Heart left ventricle (tissue), 13 donors: ENCODE measurements around the gene PRR16.

ENCODE experiments used
- POLR2A ChIP-seq, 2 donors: fragments of 450-650 bp; IDR thresholded peaks; one replicate each; pipeline ENCODE4 v1.6.1; 2017; ENCODE audit warnings: antibody characterized with exemption in 2 of 2, mild to moderate bottlenecking in 2 of 2, moderate library complexity in 2 of 2
- TF ChIP-seq, protein P1 (sequence below), 12 donors: fragments of 200-600 bp; sonication (generic) in 4 of 12; IDR thresholded peaks; one replicate each; pipeline versions ENCODE4 v1.5.0 to v1.8.0; 2018 to 2022; ENCODE audit warnings: antibody characterized with exemption in 12 of 12, mild to moderate bottlenecking in 5 of 12
- donor health status: ischemic (EF 13 %, LVEDD 7.1; RV severe dilation, severe dysfunction).
- donor health status: DM: no; HTN: yes; CAD: no.
- donor health status: DM: no; HTN: no; CAD: no.
- donor health status: ischemic (EF 25% LVEDD 6.9; RV normal size, moderate dysfunction).
- donor health status: ischemic (EF 25% LVEDD 5.7; RV mildly dilated, moderate dysfunction).
- donor health status: ischemic (EF 35%, LVEDD 5.7; RV mildly dilated, moderate dysfunction).
- donor health status: nonischemic (EF 11% LVEDD 7.7; RV severe dilation, severe dysfunction).
- donor health status: DM: yes; HTN: yes; CAD: no.
- donor health status: PGD.
- donor health status: ischemic (EF 29% LVEDD 5.4; RV normal size, mild dysfunction).
- donor health status: nonischemic (EF 23%, LVEDD 6.1; RV moderate dilation, normal function).

DNA sequence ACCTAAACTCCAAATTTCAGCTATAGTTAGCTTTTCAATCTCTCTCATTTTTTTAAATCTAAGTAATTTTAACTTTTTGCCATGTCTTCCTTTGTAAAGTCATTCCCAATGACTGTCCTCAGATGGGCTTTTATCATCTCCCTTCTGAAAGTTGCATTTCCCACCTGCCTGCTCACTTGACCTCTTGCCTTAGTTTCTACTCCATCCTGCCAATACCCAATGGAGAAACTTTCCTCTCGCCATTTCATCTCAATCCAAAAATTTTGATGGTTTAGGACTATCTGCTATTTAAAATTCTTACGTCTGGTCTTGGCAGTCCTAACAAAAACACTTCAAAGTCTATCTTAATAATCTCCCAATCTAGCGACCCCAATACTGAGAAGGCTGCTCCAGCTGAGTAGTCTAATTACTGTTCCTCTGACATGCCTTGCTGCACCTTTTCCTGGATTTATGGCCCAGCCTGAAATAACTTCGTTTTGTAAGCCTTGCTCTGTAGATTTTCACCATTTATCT lies 231.3 kb downstream of the PRR16 start:
- no peak for TF ChIP-seq POLR2A (IDR thresholded peaks at IDR 0.05)
- TF ChIP-seq, protein P1, sequence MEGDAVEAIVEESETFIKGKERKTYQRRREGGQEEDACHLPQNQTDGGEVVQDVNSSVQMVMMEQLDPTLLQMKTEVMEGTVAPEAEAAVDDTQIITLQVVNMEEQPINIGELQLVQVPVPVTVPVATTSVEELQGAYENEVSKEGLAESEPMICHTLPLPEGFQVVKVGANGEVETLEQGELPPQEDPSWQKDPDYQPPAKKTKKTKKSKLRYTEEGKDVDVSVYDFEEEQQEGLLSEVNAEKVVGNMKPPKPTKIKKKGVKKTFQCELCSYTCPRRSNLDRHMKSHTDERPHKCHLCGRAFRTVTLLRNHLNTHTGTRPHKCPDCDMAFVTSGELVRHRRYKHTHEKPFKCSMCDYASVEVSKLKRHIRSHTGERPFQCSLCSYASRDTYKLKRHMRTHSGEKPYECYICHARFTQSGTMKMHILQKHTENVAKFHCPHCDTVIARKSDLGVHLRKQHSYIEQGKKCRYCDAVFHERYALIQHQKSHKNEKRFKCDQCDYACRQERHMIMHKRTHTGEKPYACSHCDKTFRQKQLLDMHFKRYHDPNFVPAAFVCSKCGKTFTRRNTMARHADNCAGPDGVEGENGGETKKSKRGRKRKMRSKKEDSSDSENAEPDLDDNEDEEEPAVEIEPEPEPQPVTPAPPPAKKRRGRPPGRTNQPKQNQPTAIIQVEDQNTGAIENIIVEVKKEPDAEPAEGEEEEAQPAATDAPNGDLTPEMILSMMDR (IDR thresholded peaks at IDR 0.05): no peak
